ENCODE results near the gene GAS7. TPM values are rescaled to one million over a fixed set of nuclear protein-coding genes. Genes with fewer than 3 reads are reported as not detected.

Gene GAS7
- 100 to 1,000 TPM in 1 of 2 donors, 10 to 100 TPM in 1; 56.8 to 136 TPM for total RNA-seq
- 1 to 10 TPM; 1.2 to 7.8 TPM for polyA plus RNA-seq
- long read RNA-seq, donor 1, full-length matches to known transcripts = 14 of 59 reads
- long read RNA-seq, donor 1, partial matches to known transcripts = 3 of 59 reads
- long read RNA-seq, donor 1, other reads (novel, unspliced or antisense) = 42 of 59 reads
- long read RNA-seq, donor 2, full-length matches to known transcripts = 10 of 61 reads
- long read RNA-seq, donor 2, partial matches to known transcripts = 4 of 61 reads
- long read RNA-seq, donor 2, other reads (novel, unspliced or antisense) = 47 of 61 reads

DNA sequence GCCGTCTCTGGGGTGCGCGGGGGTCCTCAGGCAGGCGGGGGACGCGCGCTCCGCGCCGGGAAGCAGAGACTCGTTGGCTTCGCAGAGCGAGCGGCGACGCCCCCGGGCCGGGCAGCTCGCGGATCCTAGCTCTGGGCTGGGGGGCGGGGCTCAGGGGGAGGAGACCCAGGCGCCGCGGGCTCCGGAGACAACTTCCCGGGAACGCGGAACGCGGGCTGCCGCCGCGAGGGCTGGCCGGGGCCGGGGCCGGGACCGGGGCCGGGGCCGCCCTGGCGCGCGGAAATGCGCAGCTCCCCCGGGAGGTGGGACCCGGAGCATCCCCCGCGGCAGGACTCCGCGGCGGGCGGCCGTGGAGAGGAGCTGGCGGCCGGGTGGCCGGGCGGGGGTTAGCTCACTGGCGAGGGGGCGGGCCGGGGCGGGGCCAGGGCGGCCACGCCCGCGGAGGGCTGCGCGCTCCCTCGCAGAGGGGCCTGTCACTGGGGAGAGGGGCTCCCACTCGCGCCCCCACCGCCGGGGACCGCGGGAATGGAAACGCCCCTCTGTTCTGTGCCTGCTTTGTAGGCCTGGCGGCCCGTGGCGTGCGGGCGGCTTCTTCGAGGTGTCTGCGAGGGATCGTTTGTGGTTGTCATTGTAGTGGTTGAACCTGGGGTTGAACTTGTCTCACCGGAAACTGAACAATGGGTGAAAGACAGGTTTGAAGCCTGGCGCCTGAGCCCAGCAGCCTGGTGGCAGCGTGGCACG is at the start of gene GAS7:
Gene GAS7 (minus strand): TSS at position 98 of the 741 bp plus-strand sequence.
- WGBS, 2 donors = 1% methylated on average over 58 to 86 of the region's 86 CpGs
- Histone ChIP-seq H3K27me3 (ENCODE audit: control insufficient read depth in 1 of 2, insufficient read depth in 2 of 2, low read length in 1 of 2) (no peaks in the 10 kb centered on the region), H3K27ac (ENCODE audit: low read depth in 1 of 2, low read length in 2 of 2) (no peak within 1 kb of the TSS), H3K4me1 (ENCODE audit: control insufficient read depth in 1 of 2, insufficient read depth in 2 of 2, low read length in 2 of 2) (no peaks in the 10 kb centered on the region), H3K4me3 (ENCODE audit: low read length in 2 of 2) (peak within 1 kb of the TSS; percentile 37 to 67), H3K9me3 (ENCODE audit: control insufficient read depth, low read length) (no peaks in the 10 kb centered on the region), H3K36me3 (ENCODE audit: control insufficient read depth in 1 of 2, insufficient read depth in 2 of 2, low read length in 1 of 2) (no peaks in the 10 kb centered on the region)
- intact Hi-C loops (cut with DNase I) = no loop called here
- peak; percentile 68 for ATAC-seq (ENCODE audit: low FRiP score)
- peak; percentile 83 to 86 for DNase-seq

- DNase-seq (no peak), ATAC-seq (ENCODE audit: low FRiP score) (no peak)
- Histone ChIP-seq H3K9me3 (ENCODE audit: control insufficient read depth, low read length) (peaks cover 4% of the 10 kb centered on the region), H3K4me3 (ENCODE audit: low read length in 2 of 2) (no peak overlapping the region), H3K27ac (ENCODE audit: low read depth in 1 of 2, low read length in 2 of 2) (no peak overlapping the region), H3K36me3 (ENCODE audit: control insufficient read depth in 1 of 2, insufficient read depth in 2 of 2, low read length in 1 of 2) (no peaks in the 10 kb centered on the region), H3K4me1 (ENCODE audit: control insufficient read depth in 1 of 2, insufficient read depth in 2 of 2, low read length in 2 of 2) (no peaks in the 10 kb centered on the region), H3K27me3 (ENCODE audit: control insufficient read depth in 1 of 2, insufficient read depth in 2 of 2, low read length in 1 of 2) (no peaks in the 10 kb centered on the region)
- intact Hi-C loops (cut with DNase I) = no loop called here
- 58 to 69% methylated on average over 4 of the region's 4 CpGs for WGBS, 2 donors
Measured at GRCh38 chr17:10247810-10248209, 49.4 kb upstream of the GAS7 start.

GRCh38 chr17:10243883-10244844 is 45.8 kb upstream of the GAS7 start:
- DNase-seq = no peak
- Histone ChIP-seq H3K27ac (ENCODE audit: low read depth in 1 of 2, low read length in 2 of 2) (no peak overlapping the region), H3K4me3 (ENCODE audit: low read length in 2 of 2) (no peak overlapping the region), H3K27me3 (ENCODE audit: control insufficient read depth in 1 of 2, insufficient read depth in 2 of 2, low read length in 1 of 2) (no peaks in the 10 kb centered on the region), H3K4me1 (ENCODE audit: control insufficient read depth in 1 of 2, insufficient read depth in 2 of 2, low read length in 2 of 2) (no peaks in the 10 kb centered on the region), H3K9me3 (ENCODE audit: control insufficient read depth, low read length) (peaks cover 2% of the 10 kb centered on the region), H3K36me3 (ENCODE audit: control insufficient read depth in 1 of 2, insufficient read depth in 2 of 2, low read length in 1 of 2) (no peaks in the 10 kb centered on the region)
- WGBS, 2 donors = 74 to 75% methylated on average over 12 of the region's 12 CpGs
- intact Hi-C loops (cut with DNase I) = no loop called here
- no peak for ATAC-seq (ENCODE audit: low FRiP score)

GRCh38 chr17:10241781-10242180 is 43.4 kb upstream of the GAS7 start:
- 66 to 70% methylated on average over 4 of the region's 4 CpGs for WGBS, 2 donors

DNA sequence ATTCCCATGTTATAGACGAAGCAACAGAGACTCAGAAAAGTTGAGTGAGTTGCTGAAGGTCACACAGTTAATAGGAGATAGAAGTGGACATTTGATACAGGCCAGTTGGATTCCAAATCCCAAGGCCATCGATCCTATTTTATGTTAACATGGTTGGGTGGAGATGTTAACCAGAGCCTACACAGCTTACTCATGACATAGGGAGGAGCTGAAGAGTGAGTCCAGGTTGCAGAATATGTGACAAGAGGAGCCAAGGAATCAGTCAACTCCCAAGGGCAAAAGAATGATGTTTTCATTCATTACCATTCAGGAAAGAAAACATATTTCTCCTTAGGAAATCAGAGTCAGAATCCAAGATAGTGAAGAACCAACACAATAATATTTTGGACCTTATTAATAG is 40.3 kb upstream of the GAS7 start:
- intact Hi-C loops (cut with DNase I) = no loop called here
- Histone ChIP-seq H3K27me3 (ENCODE audit: control insufficient read depth in 1 of 2, insufficient read depth in 2 of 2, low read length in 1 of 2) (no peaks in the 10 kb centered on the region), H3K4me3 (ENCODE audit: low read length in 2 of 2) (no peak overlapping the region), H3K4me1 (ENCODE audit: control insufficient read depth in 1 of 2, insufficient read depth in 2 of 2, low read length in 2 of 2) (no peaks in the 10 kb centered on the region), H3K36me3 (ENCODE audit: control insufficient read depth in 1 of 2, insufficient read depth in 2 of 2, low read length in 1 of 2) (no peaks in the 10 kb centered on the region), H3K9me3 (ENCODE audit: control insufficient read depth, low read length) (no peaks in the 10 kb centered on the region), H3K27ac (ENCODE audit: low read depth in 1 of 2, low read length in 2 of 2) (no peak overlapping the region)
- no peak for DNase-seq
- 75 to 76% methylated on average over 2 of the region's 2 CpGs for WGBS, 2 donors
- no peak for ATAC-seq (ENCODE audit: low FRiP score)

More at GRCh38 chr17:10241781-10242180, 43.4 kb upstream of the GAS7 start:
- DNase-seq (no peak), ATAC-seq (ENCODE audit: low FRiP score) (no peak)
- H3K36me3 ChIP-seq (ENCODE audit: control insufficient read depth in 1 of 2, insufficient read depth in 2 of 2, low read length in 1 of 2) = no peaks in the 10 kb centered on the region
- peaks cover 2% of the 10 kb centered on the region for H3K9me3 ChIP-seq (ENCODE audit: control insufficient read depth, low read length)
- no peak overlapping the region for H3K4me3 ChIP-seq (ENCODE audit: low read length in 2 of 2)
- H3K4me1 ChIP-seq (ENCODE audit: control insufficient read depth in 1 of 2, insufficient read depth in 2 of 2, low read length in 2 of 2) = no peaks in the 10 kb centered on the region
- H3K27me3 ChIP-seq (ENCODE audit: control insufficient read depth in 1 of 2, insufficient read depth in 2 of 2, low read length in 1 of 2) = no peaks in the 10 kb centered on the region
- intact Hi-C loops (cut with DNase I) = no loop called here
- no peak overlapping the region for H3K27ac ChIP-seq (ENCODE audit: low read depth in 1 of 2, low read length in 2 of 2)

GRCh38 chr17:10234033-10234432 is 35.6 kb upstream of the GAS7 start:
- Histone ChIP-seq H3K4me3 (ENCODE audit: low read length in 2 of 2) (no peak overlapping the region), H3K4me1 (ENCODE audit: control insufficient read depth in 1 of 2, insufficient read depth in 2 of 2, low read length in 2 of 2) (no peaks in the 10 kb centered on the region), H3K27me3 (ENCODE audit: control insufficient read depth in 1 of 2, insufficient read depth in 2 of 2, low read length in 1 of 2) (no peaks in the 10 kb centered on the region), H3K27ac (ENCODE audit: low read depth in 1 of 2, low read length in 2 of 2) (no peak overlapping the region), H3K9me3 (ENCODE audit: control insufficient read depth, low read length) (no peaks in the 10 kb centered on the region), H3K36me3 (ENCODE audit: control insufficient read depth in 1 of 2, insufficient read depth in 2 of 2, low read length in 1 of 2) (no peaks in the 10 kb centered on the region)
- intact Hi-C loops (cut with DNase I) = no loop called here
- DNase-seq (no peak), ATAC-seq (ENCODE audit: low FRiP score) (no peak)
- 79 to 80% methylated on average over 5 of the region's 5 CpGs for WGBS, 2 donors

DNA sequence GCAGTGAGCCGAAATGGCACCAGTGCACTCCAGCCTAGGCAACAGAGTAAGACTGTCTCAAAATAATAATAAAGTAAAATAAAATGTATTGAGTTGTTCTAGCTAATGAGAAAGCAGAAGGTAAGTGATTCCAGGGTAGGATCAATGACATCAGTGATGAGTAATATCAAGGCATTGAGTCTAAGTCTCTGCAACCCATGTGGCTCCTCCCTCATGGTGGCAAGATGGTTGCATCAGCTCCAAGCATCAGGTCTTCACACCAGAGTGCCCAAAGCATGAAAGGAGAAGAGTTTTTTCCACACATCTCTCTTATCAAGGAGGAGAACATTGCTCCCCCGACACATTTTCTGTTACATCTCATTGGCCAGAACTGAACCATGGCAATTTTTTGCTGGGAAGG is 34.8 kb upstream of the GAS7 start:
- Histone ChIP-seq H3K27me3 (ENCODE audit: control insufficient read depth in 1 of 2, insufficient read depth in 2 of 2, low read length in 1 of 2) (no peaks in the 10 kb centered on the region), H3K9me3 (ENCODE audit: control insufficient read depth, low read length) (no peaks in the 10 kb centered on the region), H3K27ac (ENCODE audit: low read depth in 1 of 2, low read length in 2 of 2) (no peak overlapping the region), H3K4me3 (ENCODE audit: low read length in 2 of 2) (no peak overlapping the region), H3K4me1 (ENCODE audit: control insufficient read depth in 1 of 2, insufficient read depth in 2 of 2, low read length in 2 of 2) (no peaks in the 10 kb centered on the region), H3K36me3 (ENCODE audit: control insufficient read depth in 1 of 2, insufficient read depth in 2 of 2, low read length in 1 of 2) (no peaks in the 10 kb centered on the region)
- DNase-seq (no peak), ATAC-seq (ENCODE audit: low FRiP score) (no peak)
- intact Hi-C loops (cut with DNase I) = no loop called here
- 80 to 86% methylated on average over 2 of the region's 2 CpGs for WGBS, 2 donors

GRCh38 chr17:10229181-10229580 is 30.8 kb upstream of the GAS7 start:
- DNase-seq = no peak
- Histone ChIP-seq H3K36me3 (ENCODE audit: control insufficient read depth in 1 of 2, insufficient read depth in 2 of 2, low read length in 1 of 2) (no peaks in the 10 kb centered on the region), H3K9me3 (ENCODE audit: control insufficient read depth, low read length) (no peaks in the 10 kb centered on the region), H3K4me3 (ENCODE audit: low read length in 2 of 2) (no peak overlapping the region), H3K27ac (ENCODE audit: low read depth in 1 of 2, low read length in 2 of 2) (no peak overlapping the region), H3K4me1 (ENCODE audit: control insufficient read depth in 1 of 2, insufficient read depth in 2 of 2, low read length in 2 of 2) (no peaks in the 10 kb centered on the region), H3K27me3 (ENCODE audit: control insufficient read depth in 1 of 2, insufficient read depth in 2 of 2, low read length in 1 of 2) (no peaks in the 10 kb centered on the region)
- WGBS, 2 donors = 49 to 50% methylated on average over 2 of the region's 2 CpGs
- intact Hi-C loops (cut with DNase I) = no loop called here
- no peak for ATAC-seq (ENCODE audit: low FRiP score)

Measured in aorta (tissue), 5 donors.